Ovary (tissue), 9 donors: ENCODE data around the gene UTP4. TPM values are rescaled to one million over a fixed set of nuclear protein-coding genes. Genes with fewer than 3 reads are reported as not detected.

ENCODE experiments used
- DNase-seq, 5 donors: peaks; one replicate each; pipeline ENCODE4 v3.0.0-alpha.2; 2019 to 2020
- H3K27ac ChIP-seq, 2 donors: fragments of 200-600 bp; one replicate each; pipeline versions ENCODE4 v1.5.1 to v1.8.0; 2019 to 2022
- H3K27me3 ChIP-seq: fragments of 200-600 bp; one replicate; pipeline ENCODE4 v1.8.0; 2022
- H3K36me3 ChIP-seq: fragments of 200-600 bp; sonication (generic); one replicate; pipeline ENCODE4 v1.5.1; 2019
- H3K4me1 ChIP-seq: one replicate; pipeline ENCODE4 v1.8.1; 2013; ENCODE audit warnings: mild to moderate bottlenecking, moderate library complexity; ENCODE audit not compliant: insufficient read depth
- H3K4me3 ChIP-seq: fragments of 200-600 bp; sonication (generic); one replicate; pipeline ENCODE4 v1.5.1; 2017
- H3K9me3 ChIP-seq, 2 donors: fragments of 200-600 bp in 1 of 2; sonication (generic) in 1 of 2; one replicate each; pipeline versions ENCODE4 v1.5.1 to v1.8.1; 2013 to 2019; ENCODE audit warnings: mild to moderate bottlenecking in 1 of 2, moderate library complexity in 1 of 2
- EP300 ChIP-seq: sonication (generic); formaldehyde crosslinking; IDR thresholded peaks from one replicate; pipeline ENCODE4 v1.6.1; 2017; ENCODE audit warnings: antibody characterized with exemption
- POLR2A ChIP-seq: fragments of 450-650 bp; IDR thresholded peaks from one replicate; pipeline ENCODE4 v1.6.1; 2017; ENCODE audit warnings: antibody characterized with exemption, mild to moderate bottlenecking, moderate library complexity
- WGBS, 3 donors: extraction: QIAGEN DNeasy Blood & Tissue Kit in 1 of 3; methylation state at CpG; one replicate each; pipeline versions ENCODE4 v1.1.5 to v1.1.7; 2013 to 2017; 5-methylcytosine and 5-hydroxymethylcytosine counted together
- intact Hi-C, 4 donors: fragments of 100-400 bp; cut with DNase I; formaldehyde crosslinking; loops; one replicate each; pipeline versions ENCODE4 v1.11.0 to v1.15.1; 2022 to 2023
- polyA plus RNA-seq, 2 donors: library from polyadenylated mRNA; stranded (reverse); fragments of 200-250 nt in 1 of 2; fragments of 350-450 nt in 1 of 2; fragmentation: Illumina TruSeq in 1 of 2; extraction: RNeasy Lipid Tissue Mini Kit (QIAGEN cat#74804) in 1 of 2; gene quantifications; one replicate each; pipeline ENCODE4 v1.2.3, GENCODE V29; 2013 to 2014
- total RNA-seq, 7 donors: library from RNA; depleted of rRNA in 2 of 7; stranded (reverse); fragments of >200 nt in 2 of 7; fragmentation: NEBNext Ultra II Directional in 3 of 7; extraction: Animal tissue kit (Norgen Biotek cat#: 25700) in 3 of 7; gene quantifications; one replicate each; pipeline versions ENCODE4 v1.1.0 to v1.2.4, GENCODE V29; 2016 to 2023
- TF ChIP-seq, protein P1 (sequence below), 3 donors: fragments of 450-650 bp in 2 of 3; fragments of 200-600 bp in 1 of 3; IDR thresholded peaks; one replicate each; pipeline versions ENCODE4 v1.5.1 to v1.8.0; 2016 to 2022; ENCODE audit warnings: antibody characterized with exemption in 3 of 3, mild to moderate bottlenecking in 1 of 3
- donor health status: DM: no; HTN: no; CAD: no; lungs with moderate emphysema.
- donor health status: DM: no; HTN: no; CAD: no.
- donor health status: Bipolar disorder and iron deficiency.
- donor health status: DM: yes; HTN: yes; CAD: no.
- donor health status: DM: no; HTN: no; CAD: no.
- donor health status: DM: yes; HTN: yes; CAD: no.

Gene UTP4
- total and polyA plus RNA-seq, 9 donors: 13.8 to 52.4 (median 40.2) TPM

DNA sequence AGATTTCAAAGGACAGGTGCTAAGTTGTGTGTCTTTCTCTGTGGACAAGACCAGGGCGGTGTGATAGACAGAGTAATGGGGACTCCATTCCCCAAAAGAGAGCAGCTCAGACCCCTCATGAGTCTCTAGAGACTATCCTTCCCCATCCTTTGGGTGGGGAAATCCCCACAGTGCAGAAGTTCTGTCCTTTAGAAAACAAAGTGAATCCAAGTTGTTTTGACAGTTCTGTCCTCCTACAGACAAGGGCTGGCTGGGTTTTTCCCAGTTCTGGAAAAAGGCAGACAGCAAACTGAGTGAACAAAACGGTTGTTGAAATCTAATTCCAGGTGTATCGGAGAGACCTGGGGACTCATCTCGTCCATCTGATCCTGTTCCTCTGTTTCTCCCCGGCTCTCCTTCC, 37.9 kb upstream of the UTP4 start:
- 63 to 69% (median 69%) methylated on average over 5 of the region's 5 CpGs for WGBS, 3 donors
- intact Hi-C loops: no loop called here

DNA sequence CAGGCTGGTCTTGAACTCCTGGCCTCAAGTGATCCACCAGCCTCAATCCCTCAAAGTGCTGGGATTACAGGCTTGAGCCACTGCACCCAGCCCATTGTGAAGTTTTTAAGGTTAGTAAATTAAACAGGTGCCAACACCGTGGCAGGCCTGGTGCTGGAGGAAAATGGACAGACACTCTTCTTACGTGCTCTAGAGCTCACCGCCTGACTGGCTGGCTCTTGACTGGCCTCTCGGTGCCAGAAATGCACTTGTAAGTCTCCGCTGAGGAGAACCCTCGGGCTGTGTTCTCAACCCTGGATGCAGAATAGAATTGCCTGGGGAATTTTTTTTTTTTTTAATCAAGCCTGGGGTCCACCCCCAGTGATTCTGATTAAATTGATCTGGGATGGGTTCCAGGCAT, 37.3 kb upstream of the UTP4 start:
- H3K9me3 ChIP-seq: no peaks in the 10 kb centered on the region
- no peaks in the 10 kb centered on the region for H3K4me1 ChIP-seq
- no peak overlapping the region for H3K4me3 ChIP-seq
- DNase-seq: no peak
- no peak overlapping the region for H3K27ac ChIP-seq
- no peaks in the 10 kb centered on the region for H3K36me3 ChIP-seq
- intact Hi-C loops: no loop called here
- WGBS, 3 donors: 89 to 93% (median 92%) methylated on average over 6 of the region's 6 CpGs
- TF ChIP-seq POLR2A: no peak
- TF ChIP-seq EP300: no peak
- TF ChIP-seq, protein P1, sequence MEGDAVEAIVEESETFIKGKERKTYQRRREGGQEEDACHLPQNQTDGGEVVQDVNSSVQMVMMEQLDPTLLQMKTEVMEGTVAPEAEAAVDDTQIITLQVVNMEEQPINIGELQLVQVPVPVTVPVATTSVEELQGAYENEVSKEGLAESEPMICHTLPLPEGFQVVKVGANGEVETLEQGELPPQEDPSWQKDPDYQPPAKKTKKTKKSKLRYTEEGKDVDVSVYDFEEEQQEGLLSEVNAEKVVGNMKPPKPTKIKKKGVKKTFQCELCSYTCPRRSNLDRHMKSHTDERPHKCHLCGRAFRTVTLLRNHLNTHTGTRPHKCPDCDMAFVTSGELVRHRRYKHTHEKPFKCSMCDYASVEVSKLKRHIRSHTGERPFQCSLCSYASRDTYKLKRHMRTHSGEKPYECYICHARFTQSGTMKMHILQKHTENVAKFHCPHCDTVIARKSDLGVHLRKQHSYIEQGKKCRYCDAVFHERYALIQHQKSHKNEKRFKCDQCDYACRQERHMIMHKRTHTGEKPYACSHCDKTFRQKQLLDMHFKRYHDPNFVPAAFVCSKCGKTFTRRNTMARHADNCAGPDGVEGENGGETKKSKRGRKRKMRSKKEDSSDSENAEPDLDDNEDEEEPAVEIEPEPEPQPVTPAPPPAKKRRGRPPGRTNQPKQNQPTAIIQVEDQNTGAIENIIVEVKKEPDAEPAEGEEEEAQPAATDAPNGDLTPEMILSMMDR (IDR thresholded peaks at IDR 0.05): no peak
- H3K27me3 ChIP-seq: no peaks in the 10 kb centered on the region

More for the DNA sequence above, 37.9 kb upstream of the UTP4 start:
- no peak for TF ChIP-seq EP300
- TF ChIP-seq, protein P1 (IDR thresholded peaks at IDR 0.05): no peak
- TF ChIP-seq POLR2A: no peak
- no peak overlapping the region for H3K4me3 ChIP-seq
- H3K9me3 ChIP-seq: no peaks in the 10 kb centered on the region
- no peaks in the 10 kb centered on the region for H3K4me1 ChIP-seq
- no peaks in the 10 kb centered on the region for H3K36me3 ChIP-seq
- no peaks in the 10 kb centered on the region for H3K27me3 ChIP-seq
- H3K27ac ChIP-seq: no peak overlapping the region
- no peak for DNase-seq

DNA sequence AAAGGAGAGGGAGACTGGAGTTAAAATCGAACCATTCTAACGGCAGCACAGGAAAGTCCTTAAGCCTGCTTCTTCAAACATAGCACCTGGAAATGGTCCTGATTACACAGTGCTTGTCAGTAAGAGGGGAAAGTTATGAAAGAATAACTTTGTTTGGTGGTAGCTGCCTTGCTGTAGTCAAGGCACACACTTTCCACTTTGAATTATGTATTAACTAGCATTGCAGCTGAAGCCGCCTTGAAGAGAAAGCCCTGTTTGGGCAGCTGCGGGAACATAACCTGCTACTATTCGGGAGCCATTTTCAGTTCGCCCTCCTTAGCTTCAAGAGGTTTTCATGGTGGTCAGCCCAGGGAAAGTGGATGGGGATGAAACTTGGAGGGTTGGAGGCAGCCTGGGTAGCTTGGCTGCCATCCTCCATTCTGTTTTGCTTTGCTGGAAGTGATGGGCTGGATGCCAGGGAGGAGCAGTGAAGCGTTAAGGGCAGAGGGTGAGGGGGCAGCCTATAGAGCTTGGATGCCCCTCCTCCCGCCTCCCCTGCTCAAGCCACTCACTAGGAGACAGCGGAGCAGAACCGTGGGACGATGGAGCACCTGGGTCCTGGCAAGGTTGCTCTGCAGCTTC, 32.3 kb upstream of the UTP4 start:
- WGBS, 3 donors: 53 to 68% (median 61%) methylated on average over 11 of the region's 11 CpGs

DNA sequence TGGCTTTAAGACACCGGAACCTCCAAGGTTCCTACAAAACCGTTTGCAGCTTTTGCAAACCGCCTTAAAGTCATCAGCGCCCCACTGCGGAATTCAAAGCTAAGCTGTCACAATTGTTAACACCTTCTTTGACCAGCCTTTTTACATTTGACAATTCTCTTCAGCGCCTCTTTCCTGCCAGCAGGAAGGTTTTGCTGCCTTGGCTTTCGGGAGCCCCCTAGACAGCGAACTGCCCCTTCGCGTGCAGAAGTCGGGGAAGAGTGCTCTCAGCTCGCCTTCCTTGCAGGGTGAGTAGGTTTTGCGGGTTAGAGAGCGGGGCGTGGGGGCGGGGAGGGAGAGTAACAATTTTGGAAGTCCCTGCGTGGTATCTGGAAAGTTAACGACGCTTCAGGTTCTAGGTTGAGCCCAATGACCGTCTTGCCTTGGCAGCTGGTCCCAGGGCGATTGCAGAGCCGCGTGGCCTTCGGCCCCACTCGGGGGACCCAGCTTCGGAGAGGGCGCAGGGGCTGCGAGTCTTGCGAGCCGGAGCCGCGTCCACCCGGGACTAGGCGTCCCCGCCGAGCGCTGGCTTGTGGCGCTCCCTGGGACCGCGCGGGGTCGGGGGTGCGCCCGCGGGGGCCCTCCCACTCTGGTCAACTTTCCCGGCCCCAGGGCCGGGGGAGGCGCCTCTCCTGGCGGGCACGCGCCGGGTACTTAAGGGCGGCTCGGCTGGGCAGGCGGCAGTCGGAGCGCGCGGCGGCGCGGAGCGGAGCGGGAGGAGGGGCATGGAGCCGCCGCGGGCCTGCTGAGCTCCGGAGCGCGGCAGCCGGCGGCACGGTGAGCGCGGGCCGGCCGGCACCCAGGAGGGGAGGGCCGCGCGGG, 26.7 kb upstream of the UTP4 start, which contains the start of gene HAS3:
TSS of gene HAS3 (plus strand) at position 153 of the 861 bp plus-strand sequence. CDS start 3,743 bp downstream, outside the sequence.
- Histone ChIP-seq H3K36me3 (no peaks in the 10 kb centered on the region), H3K27me3 (no peaks in the 10 kb centered on the region), H3K4me3 (peak within 1 kb of the TSS; percentile 40), H3K27ac (no peak within 1 kb of the TSS), H3K4me1 (peaks cover 12% of the 10 kb centered on the region), H3K9me3 (no peaks in the 10 kb centered on the region)
- WGBS, 3 donors: 1 to 2% (median 1%) methylated on average over 48 to 79 of the region's 80 CpGs
- intact Hi-C loops: loop anchor here in 2 of 4 donors (5.0 to 10.0 kb wide), 2 partner anchors 131 to 258 kb away; no protein-coding TSS in a partner anchor
- TF ChIP-seq EP300: no peak
- no peak for TF ChIP-seq POLR2A
- TF ChIP-seq, protein P1 (IDR thresholded peaks at IDR 0.05): no peak
- DNase-seq: peak in 3 of 5 donors; percentile 41 to 65 (median 51)

More for the DNA sequence above, 32.3 kb upstream of the UTP4 start:
- Histone ChIP-seq H3K4me1 (no peaks in the 10 kb centered on the region), H3K36me3 (no peaks in the 10 kb centered on the region), H3K4me3 (no peak overlapping the region), H3K27ac (no peak overlapping the region), H3K9me3 (no peaks in the 10 kb centered on the region), H3K27me3 (no peaks in the 10 kb centered on the region)
- intact Hi-C loops: loop anchor here in 1 of 4 donors (10.0 kb wide), 1 partner anchor 125 kb away; no protein-coding TSS in a partner anchor
- TF ChIP-seq, protein P1 (IDR thresholded peaks at IDR 0.05): no peak
- TF ChIP-seq EP300 (no peak), POLR2A (no peak)
- DNase-seq: no peak
